ENCODE data around the gene RAB32. TPM values are rescaled to one million over a fixed set of nuclear protein-coding genes. Genes with fewer than 3 reads are reported as not detected.
A peak's percentile ranks its signal among the peaks of the same experiment; 100 is the strongest.
"Not testable (repeated sequence)": the region's sequence is repeated elsewhere in the genome, so short reads cannot be mapped to it uniquely, and the experiment has no call there.

RAB32 gene
- total RNA-seq, 1 donor from 2014 or later = 7.6 TPM

GRCh38 chr6:146568619-146569018 lies 25.0 kb downstream of the RAB32 start:
- intact Hi-C loops (cut with DNase I); DNase-seq (ENCODE audit: missing footprints); ATAC-seq: not testable (repeated sequence)

- intact Hi-C loops (cut with DNase I) = no loop called here
- no peak for DNase-seq (ENCODE audit: missing footprints)
- no peak for ATAC-seq
Measured at GRCh38 chr6:146574211-146574610, 30.6 kb downstream of the RAB32 start.

- intact Hi-C loops (cut with DNase I) = no loop called here
- DNase-seq (ENCODE audit: missing footprints) (no peak), ATAC-seq (no peak)
Measured at GRCh38 chr6:146578054-146578453, 34.4 kb downstream of the RAB32 start.

- no peak for ATAC-seq
- intact Hi-C loops (cut with DNase I) = no loop called here
- no peak for DNase-seq (ENCODE audit: missing footprints)
Measured at GRCh38 chr6:146581968-146582367, 38.3 kb downstream of the RAB32 start.

- DNase-seq (ENCODE audit: missing footprints) (peak; percentile 56), ATAC-seq (peak; percentile 31)
- intact Hi-C loops (cut with DNase I) = no loop called here
Measured at GRCh38 chr6:146582857-146583256, 39.2 kb downstream of the RAB32 start.

- ATAC-seq = no peak
- DNase-seq (ENCODE audit: missing footprints) = no peak
- intact Hi-C loops (cut with DNase I) = no loop called here
Measured at GRCh38 chr6:146583966-146584365, 40.3 kb downstream of the RAB32 start.

GRCh38 chr6:146587459-146587858 lies 43.8 kb downstream of the RAB32 start:
- intact Hi-C loops (cut with DNase I) = no loop called here
- ATAC-seq (no peak), DNase-seq (ENCODE audit: missing footprints) (no peak)

- DNase-seq (ENCODE audit: missing footprints) (no peak), ATAC-seq (no peak)
- intact Hi-C loops (cut with DNase I) = no loop called here
Measured at GRCh38 chr6:146590492-146590891, 46.9 kb downstream of the RAB32 start.

- ATAC-seq (no peak), DNase-seq (ENCODE audit: missing footprints) (no peak)
- intact Hi-C loops (cut with DNase I) = no loop called here
Measured at GRCh38 chr6:146592451-146592850, 48.8 kb downstream of the RAB32 start.

- peak; percentile 67 for DNase-seq (ENCODE audit: missing footprints)
- intact Hi-C loops (cut with DNase I) = no loop called here
- peak; percentile 43 for ATAC-seq
Measured at GRCh38 chr6:146593986-146594385, 50.4 kb downstream of the RAB32 start.

- intact Hi-C loops (cut with DNase I) = no loop called here
- no peak for DNase-seq (ENCODE audit: missing footprints)
- ATAC-seq = peak; percentile 73
Measured at GRCh38 chr6:146594495-146594894, 50.9 kb downstream of the RAB32 start.

- intact Hi-C loops (cut with DNase I) = no loop called here
- no peak for DNase-seq (ENCODE audit: missing footprints)
- ATAC-seq = peak; percentile 52
Measured at GRCh38 chr6:146595972-146596731, 52.5 kb downstream of the RAB32 start.

- peak; percentile 79 for ATAC-seq
- intact Hi-C loops (cut with DNase I) = no loop called here
Measured at GRCh38 chr6:146598772-146599405, 55.3 kb downstream of the RAB32 start, which contains the start of gene ADGB. Gene ADGB, plus strand, starts transcription at chr6:146598972. Its CDS starts 69 bp downstream, at chr6:146599041.

GRCh38 chr6:146601352-146601751 lies 57.7 kb downstream of the RAB32 start:
- no peak for ATAC-seq
- intact Hi-C loops (cut with DNase I) = no loop called here
- no peak for DNase-seq (ENCODE audit: missing footprints)

More at GRCh38 chr6:146598772-146599405, 55.3 kb downstream of the RAB32 start, which contains the start of gene ADGB:
- DNase-seq (ENCODE audit: missing footprints) = peak; percentile 89

GRCh38 chr6:146602526-146602925 lies 58.9 kb downstream of the RAB32 start:
- ATAC-seq (no peak), DNase-seq (ENCODE audit: missing footprints) (no peak)
- intact Hi-C loops (cut with DNase I) = no loop called here

Other genes starting within 250 kb of the RAB32 start
- not detected for gene ADGB, start 55.1 kb downstream of the RAB32 start, total RNA-seq